Putamen (tissue), 1 donor: ENCODE results near the gene WDR93.
A peak's percentile ranks its signal among the peaks of the same experiment; 100 is the strongest.

ENCODE experiments used
- DNase-seq: peaks from one replicate; pipeline ENCODE4 v3.0.0-alpha.2; 2016; ENCODE audit warnings: low spot score

The WDR93 gene

GRCh38 chr15:89662893-89663626 is 27.6 kb upstream of the WDR93 start:
- no peak for DNase-seq

GRCh38 chr15:89664441-89665350 is 25.9 kb upstream of the WDR93 start:
- no peak for DNase-seq

- DNase-seq: no peak
These were observed 25.0 kb upstream of the WDR93 start for GRCh38 chr15:89665449-89666181.

GRCh38 chr15:89666184-89666857 is 24.3 kb upstream of the WDR93 start:
- no peak for DNase-seq

GRCh38 chr15:89666858-89667705 is 23.5 kb upstream of the WDR93 start:
- no peak for DNase-seq

GRCh38 chr15:89667706-89667960 is 23.0 kb upstream of the WDR93 start:
- DNase-seq: no peak

- DNase-seq: no peak
These were observed 22.4 kb upstream of the WDR93 start for GRCh38 chr15:89668171-89668570.

GRCh38 chr15:89669309-89669865 is 21.2 kb upstream of the WDR93 start:
- no peak for DNase-seq

- no peak for DNase-seq
These were observed 20.7 kb upstream of the WDR93 start for GRCh38 chr15:89669941-89670340.

- no peak for DNase-seq
These were observed 19.5 kb upstream of the WDR93 start for GRCh38 chr15:89670971-89671560.

GRCh38 chr15:89671687-89672086 is 18.9 kb upstream of the WDR93 start:
- DNase-seq: no peak

GRCh38 chr15:89672221-89673164 is 18.1 kb upstream of the WDR93 start:
- no peak for DNase-seq

- no peak for DNase-seq
These were observed 17.5 kb upstream of the WDR93 start for GRCh38 chr15:89673165-89673512.

- no peak for DNase-seq
These were observed 16.1 kb upstream of the WDR93 start for GRCh38 chr15:89674526-89674925.

- no peak for DNase-seq
These were observed 15.0 kb upstream of the WDR93 start for GRCh38 chr15:89675606-89676005.

GRCh38 chr15:89677381-89677780 is 13.2 kb upstream of the WDR93 start:
- no peak for DNase-seq

- no peak for DNase-seq
These were observed 11.4 kb upstream of the WDR93 start, which contains the start of gene PLIN1 for GRCh38 chr15:89679212-89679611. PLIN1 (minus strand) TSS chr15:89679367; CDS start chr15:89677489, 1,878 bp downstream.

GRCh38 chr15:89680282-89680873 is 10.2 kb upstream of the WDR93 start:
- DNase-seq: peak; percentile 53

GRCh38 chr15:89681146-89681545 is 9.5 kb upstream of the WDR93 start:
- no peak for DNase-seq
